ENCODE data around the gene DYNLRB2. TPM values are rescaled to one million over a fixed set of nuclear protein-coding genes. Genes with fewer than 3 reads are reported as not detected.

DYNLRB2 gene
- polyA plus RNA-seq, 1 donor from 2014 or later, result not detected

GRCh38 chr16:80576343-80576912 lies 35.6 kb downstream of the DYNLRB2 start:
- H3K9me3 ChIP-seq (ENCODE audit: low read length), result no peaks in the 10 kb centered on the region
- TF ChIP-seq RAD21 (conservative IDR thresholded peaks at IDR 0.05) (no peak), EZH2 (IDR thresholded peaks at IDR 0.05; ENCODE audit: borderline replicate concordance, insufficient read depth, low read length, poor library complexity, severe bottlenecking) (no peak), SMC3 (conservative IDR thresholded peaks at IDR 0.05; ENCODE audit: poor library complexity) (no peak), TAF1 (IDR thresholded peaks at IDR 0.05; ENCODE audit: low read depth) (no peak), EP300 (conservative IDR thresholded peaks at IDR 0.05; ENCODE audit: poor library complexity, severe bottlenecking) (no peak), MXI1 (conservative IDR thresholded peaks at IDR 0.05; ENCODE audit: poor library complexity, severe bottlenecking) (no peak), POLR2AphosphoS5 (IDR thresholded peaks at IDR 0.05) (no peak)
- TF ChIP-seq, protein P1, sequence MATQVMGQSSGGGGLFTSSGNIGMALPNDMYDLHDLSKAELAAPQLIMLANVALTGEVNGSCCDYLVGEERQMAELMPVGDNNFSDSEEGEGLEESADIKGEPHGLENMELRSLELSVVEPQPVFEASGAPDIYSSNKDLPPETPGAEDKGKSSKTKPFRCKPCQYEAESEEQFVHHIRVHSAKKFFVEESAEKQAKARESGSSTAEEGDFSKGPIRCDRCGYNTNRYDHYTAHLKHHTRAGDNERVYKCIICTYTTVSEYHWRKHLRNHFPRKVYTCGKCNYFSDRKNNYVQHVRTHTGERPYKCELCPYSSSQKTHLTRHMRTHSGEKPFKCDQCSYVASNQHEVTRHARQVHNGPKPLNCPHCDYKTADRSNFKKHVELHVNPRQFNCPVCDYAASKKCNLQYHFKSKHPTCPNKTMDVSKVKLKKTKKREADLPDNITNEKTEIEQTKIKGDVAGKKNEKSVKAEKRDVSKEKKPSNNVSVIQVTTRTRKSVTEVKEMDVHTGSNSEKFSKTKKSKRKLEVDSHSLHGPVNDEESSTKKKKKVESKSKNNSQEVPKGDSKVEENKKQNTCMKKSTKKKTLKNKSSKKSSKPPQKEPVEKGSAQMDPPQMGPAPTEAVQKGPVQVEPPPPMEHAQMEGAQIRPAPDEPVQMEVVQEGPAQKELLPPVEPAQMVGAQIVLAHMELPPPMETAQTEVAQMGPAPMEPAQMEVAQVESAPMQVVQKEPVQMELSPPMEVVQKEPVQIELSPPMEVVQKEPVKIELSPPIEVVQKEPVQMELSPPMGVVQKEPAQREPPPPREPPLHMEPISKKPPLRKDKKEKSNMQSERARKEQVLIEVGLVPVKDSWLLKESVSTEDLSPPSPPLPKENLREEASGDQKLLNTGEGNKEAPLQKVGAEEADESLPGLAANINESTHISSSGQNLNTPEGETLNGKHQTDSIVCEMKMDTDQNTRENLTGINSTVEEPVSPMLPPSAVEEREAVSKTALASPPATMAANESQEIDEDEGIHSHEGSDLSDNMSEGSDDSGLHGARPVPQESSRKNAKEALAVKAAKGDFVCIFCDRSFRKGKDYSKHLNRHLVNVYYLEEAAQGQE (IDR thresholded peaks at IDR 0.05; ENCODE audit: borderline replicate concordance), result no peak
- TF ChIP-seq, protein P2, sequence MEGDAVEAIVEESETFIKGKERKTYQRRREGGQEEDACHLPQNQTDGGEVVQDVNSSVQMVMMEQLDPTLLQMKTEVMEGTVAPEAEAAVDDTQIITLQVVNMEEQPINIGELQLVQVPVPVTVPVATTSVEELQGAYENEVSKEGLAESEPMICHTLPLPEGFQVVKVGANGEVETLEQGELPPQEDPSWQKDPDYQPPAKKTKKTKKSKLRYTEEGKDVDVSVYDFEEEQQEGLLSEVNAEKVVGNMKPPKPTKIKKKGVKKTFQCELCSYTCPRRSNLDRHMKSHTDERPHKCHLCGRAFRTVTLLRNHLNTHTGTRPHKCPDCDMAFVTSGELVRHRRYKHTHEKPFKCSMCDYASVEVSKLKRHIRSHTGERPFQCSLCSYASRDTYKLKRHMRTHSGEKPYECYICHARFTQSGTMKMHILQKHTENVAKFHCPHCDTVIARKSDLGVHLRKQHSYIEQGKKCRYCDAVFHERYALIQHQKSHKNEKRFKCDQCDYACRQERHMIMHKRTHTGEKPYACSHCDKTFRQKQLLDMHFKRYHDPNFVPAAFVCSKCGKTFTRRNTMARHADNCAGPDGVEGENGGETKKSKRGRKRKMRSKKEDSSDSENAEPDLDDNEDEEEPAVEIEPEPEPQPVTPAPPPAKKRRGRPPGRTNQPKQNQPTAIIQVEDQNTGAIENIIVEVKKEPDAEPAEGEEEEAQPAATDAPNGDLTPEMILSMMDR (IDR thresholded peaks at IDR 0.05; ENCODE audit: poor library complexity, severe bottlenecking), result no peak
- no peak overlapping the region for H3K4me2 ChIP-seq (ENCODE audit: low read length)
- H3K9ac ChIP-seq (ENCODE audit: low read length), result no peak overlapping the region
- H3K27ac ChIP-seq (ENCODE audit: low read length), result no peak overlapping the region
- no peaks in the 10 kb centered on the region for H4K20me1 ChIP-seq (ENCODE audit: insufficient read depth)
- no peaks in the 10 kb centered on the region for H3K9me2 ChIP-seq (ENCODE audit: insufficient read depth, low read length)
- H3K27me3 ChIP-seq (ENCODE audit: insufficient read depth, low read depth, low read length), result no peaks in the 10 kb centered on the region
- no peak overlapping the region for H2AFZ ChIP-seq (ENCODE audit: low read depth, low read length)
- no peaks in the 10 kb centered on the region for H3F3A ChIP-seq (ENCODE audit: insufficient read depth, low read length, poor library complexity, severe bottlenecking)
- no peaks in the 10 kb centered on the region for H3K79me2 ChIP-seq (replicated peaks; ENCODE audit: insufficient read depth, low read length)
- H3K4me3 ChIP-seq (ENCODE audit: low read length), result no peak overlapping the region
- no peaks in the 10 kb centered on the region for H3K36me3 ChIP-seq (ENCODE audit: insufficient read depth, low read length)

DNA sequence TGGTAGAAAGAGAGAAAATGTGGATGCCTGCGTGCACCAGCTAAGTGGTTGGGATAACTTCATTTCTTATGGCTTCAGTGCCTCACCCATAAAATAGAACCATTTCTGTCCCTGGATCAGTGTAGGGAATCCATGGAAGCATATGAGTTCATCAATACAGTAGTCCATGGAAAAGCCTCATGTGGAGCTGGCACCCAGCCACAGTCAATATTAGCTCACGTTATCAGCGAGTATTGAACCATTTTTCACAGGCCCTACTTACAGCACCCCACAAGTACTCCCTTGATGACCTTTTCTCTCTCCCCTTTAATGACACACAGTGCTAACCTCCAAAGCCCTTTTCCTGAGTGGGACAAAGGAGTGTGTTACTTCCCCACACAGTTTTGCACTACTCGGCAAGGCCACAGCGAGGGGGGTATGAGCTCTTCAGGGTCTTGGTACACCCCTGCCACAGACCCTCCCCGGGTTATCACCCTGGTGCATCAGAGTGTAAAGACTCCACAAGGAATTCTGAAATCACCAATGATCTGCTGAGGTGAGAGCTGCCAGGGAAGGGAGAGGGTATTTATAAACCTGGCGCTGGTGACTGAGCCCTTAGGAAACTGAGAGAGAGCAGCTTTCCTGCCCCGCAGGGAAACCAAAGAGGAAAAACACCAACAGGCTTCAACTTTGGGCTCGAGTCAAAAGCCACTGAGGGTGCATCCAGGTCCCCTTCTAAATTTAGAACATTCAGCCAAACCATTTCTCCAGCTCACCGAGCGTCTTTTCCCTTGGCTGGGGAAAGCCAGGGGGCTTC lies 36.9 kb downstream of the DYNLRB2 start:
- H3K27me3 ChIP-seq (ENCODE audit: insufficient read depth, low read depth, low read length), result no peaks in the 10 kb centered on the region
- no peaks in the 10 kb centered on the region for H3K9me2 ChIP-seq (ENCODE audit: insufficient read depth, low read length)
- H4K20me1 ChIP-seq (ENCODE audit: insufficient read depth), result no peaks in the 10 kb centered on the region
- H2AFZ ChIP-seq (ENCODE audit: low read depth, low read length), result no peak overlapping the region
- H3K36me3 ChIP-seq (ENCODE audit: insufficient read depth, low read length), result no peaks in the 10 kb centered on the region
- H3K79me2 ChIP-seq (replicated peaks; ENCODE audit: insufficient read depth, low read length), result no peaks in the 10 kb centered on the region
- H3K9me3 ChIP-seq (ENCODE audit: low read length), result no peaks in the 10 kb centered on the region
- no peak overlapping the region for H3K4me2 ChIP-seq (ENCODE audit: low read length)
- TF ChIP-seq, protein P2 (IDR thresholded peaks at IDR 0.05; ENCODE audit: poor library complexity, severe bottlenecking), result no peak
- TF ChIP-seq TAF1 (IDR thresholded peaks at IDR 0.05; ENCODE audit: low read depth) (no peak), POLR2AphosphoS5 (IDR thresholded peaks at IDR 0.05) (no peak), EP300 (conservative IDR thresholded peaks at IDR 0.05; ENCODE audit: poor library complexity, severe bottlenecking) (no peak), RAD21 (conservative IDR thresholded peaks at IDR 0.05) (no peak), MXI1 (conservative IDR thresholded peaks at IDR 0.05; ENCODE audit: poor library complexity, severe bottlenecking) (no peak), EZH2 (IDR thresholded peaks at IDR 0.05; ENCODE audit: borderline replicate concordance, insufficient read depth, low read length, poor library complexity, severe bottlenecking) (no peak)
- TF ChIP-seq, protein P1 (IDR thresholded peaks at IDR 0.05; ENCODE audit: borderline replicate concordance), result no peak
- H3K4me3 ChIP-seq (ENCODE audit: low read length), result no peak overlapping the region
- H3K27ac ChIP-seq (ENCODE audit: low read length), result no peak overlapping the region
- no peak overlapping the region for H3K9ac ChIP-seq (ENCODE audit: low read length)
- H3F3A ChIP-seq (ENCODE audit: insufficient read depth, low read length, poor library complexity, severe bottlenecking), result no peaks in the 10 kb centered on the region

Data from neural cell (in vitro differentiated cells).